Endothelial cell (in vitro differentiated cells): ENCODE results near the gene DNER. TPM values are rescaled to one million over a fixed set of nuclear protein-coding genes. Genes with fewer than 3 reads are reported as not detected.

Source experiments
- DNase-seq: peaks from one replicate; pipeline ENCODE4 v3.0.0; 2021; ENCODE audit warnings: low spot score
- H3K27ac Mint-ChIP-seq: one replicate; pipeline ENCODE4 v1.8.0; 2021; ENCODE audit warnings: mixed read lengths, inconsistent platforms; ENCODE audit not compliant: unreplicated experiment
- H3K27me3 Mint-ChIP-seq: one replicate; pipeline ENCODE4 v1.8.0; 2021; ENCODE audit warnings: mild to moderate bottlenecking, moderate library complexity, mixed read lengths, inconsistent platforms; ENCODE audit not compliant: unreplicated experiment
- H3K36me3 Mint-ChIP-seq: one replicate; pipeline ENCODE4 v1.8.0; 2021; ENCODE audit warnings: mild to moderate bottlenecking, low read depth, mixed read lengths, inconsistent platforms; ENCODE audit not compliant: unreplicated experiment
- H3K4me1 Mint-ChIP-seq: one replicate; pipeline ENCODE4 v1.8.0; 2021; ENCODE audit warnings: mild to moderate bottlenecking, mixed read lengths, inconsistent platforms; ENCODE audit not compliant: unreplicated experiment
- H3K4me3 Mint-ChIP-seq: one replicate; pipeline ENCODE4 v1.8.0; 2021; ENCODE audit warnings: mild to moderate bottlenecking, mixed read lengths, inconsistent platforms; ENCODE audit not compliant: unreplicated experiment
- H3K9me3 Mint-ChIP-seq: one replicate; pipeline ENCODE4 v1.8.0; 2021; ENCODE audit warnings: mixed read lengths, inconsistent platforms; ENCODE audit not compliant: unreplicated experiment
- CTCF ChIP-seq: fragments of 200-600 bp; sonication (generic); IDR thresholded peaks from one replicate; pipeline ENCODE4 v1.5.0; 2021; ENCODE audit warnings: antibody characterized with exemption; ENCODE audit not compliant: unreplicated experiment
- total RNA-seq: library from RNA; stranded (reverse); fragmentation: NEBNext Ultra II Directional; extraction: Animal tissue kit (Norgen Biotek cat#: 25700); gene quantifications from one replicate; pipeline ENCODE4 v1.2.1, GENCODE V29; 2021; ENCODE audit not compliant: unreplicated experiment

DNER gene
- total RNA-seq, 1 donor from 2014 or later = 0.15 TPM

DNA sequence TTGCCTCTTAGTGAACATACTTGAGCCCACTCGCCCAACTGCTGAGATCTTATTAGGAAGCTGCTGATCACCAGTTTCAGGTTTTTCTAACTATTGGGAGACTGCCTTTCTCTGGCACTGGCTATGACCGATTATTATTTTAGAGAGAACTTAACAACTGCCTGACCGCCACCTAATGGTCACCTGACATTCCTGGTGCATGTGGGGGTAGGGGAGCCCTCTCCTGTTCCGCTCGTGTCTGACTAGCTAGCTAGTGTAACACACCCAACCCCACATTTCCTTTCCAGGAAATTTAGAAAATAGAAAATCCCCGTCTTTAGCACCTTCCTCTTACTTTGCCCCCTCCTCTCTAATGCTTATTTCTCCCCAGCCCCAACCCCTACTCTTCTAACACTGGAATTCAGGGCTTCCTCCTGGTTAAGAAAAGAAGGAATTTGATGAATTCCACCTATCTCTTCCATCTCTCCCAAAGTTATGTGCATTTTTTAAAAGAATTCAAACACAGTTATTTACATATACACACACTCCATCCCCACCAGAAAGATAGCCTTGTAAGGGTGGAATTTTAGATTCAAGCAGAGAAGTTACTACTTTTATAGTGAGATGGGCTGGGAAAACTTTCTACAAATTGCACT, 19.4 kb upstream of the DNER start:
- Mint-ChIP-seq H3K4me1 (peaks cover 5% of the 10 kb centered on the region), H3K4me3 (no peak overlapping the region)

DNA sequence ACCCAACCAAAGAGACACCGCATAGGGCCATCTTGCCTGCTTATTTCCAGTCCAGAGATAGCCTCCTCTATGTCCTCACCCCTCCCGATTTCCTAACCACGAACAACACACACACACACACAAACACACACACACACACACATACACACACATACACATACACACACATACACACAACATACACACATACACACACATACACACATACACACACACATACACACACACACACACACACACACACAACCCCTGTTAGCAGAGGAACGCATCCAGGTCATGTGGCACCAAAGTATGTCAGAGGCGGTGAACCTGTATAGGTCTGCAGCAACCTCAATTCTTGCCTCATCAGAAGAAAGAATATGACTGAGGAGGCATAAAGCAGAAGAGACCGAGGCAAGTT, 18.5 kb upstream of the DNER start:
- DNase-seq = no peak
- no peak overlapping the region for H3K27ac Mint-ChIP-seq
- no peaks in the 10 kb centered on the region for H3K9me3 Mint-ChIP-seq
- H3K27me3 Mint-ChIP-seq = peaks cover 2% of the 10 kb centered on the region
- no peak overlapping the region for H3K4me3 Mint-ChIP-seq
- no peak for TF ChIP-seq CTCF
- peaks cover 5% of the 10 kb centered on the region for H3K4me1 Mint-ChIP-seq
- H3K36me3 Mint-ChIP-seq = peaks cover 9% of the 10 kb centered on the region

More for the DNA sequence above, 19.4 kb upstream of the DNER start:
- TF ChIP-seq CTCF = no peak
- H3K27me3 Mint-ChIP-seq = peaks cover 3% of the 10 kb centered on the region
- H3K36me3 Mint-ChIP-seq = peaks cover 11% of the 10 kb centered on the region
- DNase-seq = no peak
- no peak overlapping the region for H3K27ac Mint-ChIP-seq
- no peaks in the 10 kb centered on the region for H3K9me3 Mint-ChIP-seq

GRCh38 chr2:229731916-229732315, 17.6 kb upstream of the DNER start:
- no peak for DNase-seq
- Mint-ChIP-seq H3K4me1 (peaks cover 5% of the 10 kb centered on the region), H3K27me3 (peaks cover 2% of the 10 kb centered on the region), H3K4me3 (no peak overlapping the region), H3K36me3 (peaks cover 6% of the 10 kb centered on the region), H3K9me3 (no peaks in the 10 kb centered on the region), H3K27ac (no peak overlapping the region)
- no peak for TF ChIP-seq CTCF

GRCh38 chr2:229731363-229731762, 17.0 kb upstream of the DNER start:
- no peak for DNase-seq
- H3K27ac Mint-ChIP-seq = no peak overlapping the region
- no peak for TF ChIP-seq CTCF
- H3K4me3 Mint-ChIP-seq = no peak overlapping the region
- H3K9me3 Mint-ChIP-seq = no peaks in the 10 kb centered on the region
- H3K27me3 Mint-ChIP-seq = peaks cover 2% of the 10 kb centered on the region
- H3K4me1 Mint-ChIP-seq = peaks cover 5% of the 10 kb centered on the region
- H3K36me3 Mint-ChIP-seq = peaks cover 4% of the 10 kb centered on the region

DNA sequence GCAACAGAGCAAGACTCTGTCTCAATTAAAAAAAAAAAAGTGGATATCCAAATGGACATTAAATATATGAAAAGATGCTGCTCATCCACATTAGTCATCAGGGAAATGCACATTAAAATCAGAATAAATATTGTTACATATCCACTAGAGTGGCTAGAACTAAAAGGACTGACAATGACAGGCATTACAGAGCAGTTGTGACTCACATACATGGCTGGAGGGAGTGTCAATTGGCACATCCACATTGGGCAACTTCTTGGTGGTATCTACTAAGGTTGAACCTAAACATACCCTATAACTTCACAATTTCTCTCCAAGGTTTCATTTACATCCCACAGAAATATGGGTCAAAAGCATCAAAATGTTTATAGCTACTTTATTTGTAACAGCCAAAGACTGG, 14.0 kb upstream of the DNER start:
- Mint-ChIP-seq H3K36me3 (peaks cover 4% of the 10 kb centered on the region), H3K4me1 (peaks cover 1% of the 10 kb centered on the region), H3K9me3 (no peaks in the 10 kb centered on the region), H3K27ac (no peak overlapping the region), H3K4me3 (no peak overlapping the region), H3K27me3 (peaks cover 2% of the 10 kb centered on the region)
- DNase-seq = no peak
- no peak for TF ChIP-seq CTCF
